HepG2 (cell line): Measurements from ENCODE around the gene LONP1. TPM values are rescaled to one million over a fixed set of nuclear protein-coding genes. Genes with fewer than 3 reads are reported as not detected.

ENCODE experiments used
- BRCA1 ChIP-seq: sonication (generic); formaldehyde crosslinking; IDR thresholded peaks from 2 replicates; pipeline ENCODE4 v1.4.0; 2020; ENCODE audit warnings: missing genetic modification reagents
- CEBPB ChIP-seq: IDR thresholded peaks from 2 replicates; pipeline ENCODE4 v1.6.1; 2011; ENCODE audit warnings: low read depth, low read length, improper control_type of control experiment, borderline replicate concordance
- CENPT ChIP-seq: sonication (generic); formaldehyde crosslinking; IDR thresholded peaks from 2 replicates; pipeline ENCODE4 v1.8.0; 2022; ENCODE audit warnings: low read depth, mild to moderate bottlenecking, moderate library complexity, missing genetic modification reagents
- DNMT3B ChIP-seq: conservative IDR thresholded peaks from 2 replicates; pipeline ENCODE4 v1.6.1; 2016; ENCODE audit warnings: missing biosample characterization, control low read depth
- MAFG ChIP-seq: sonication (generic); formaldehyde crosslinking; IDR thresholded peaks from 2 replicates; pipeline ENCODE4 v1.5.1; 2020; ENCODE audit warnings: mild to moderate bottlenecking, missing genetic modification reagents
- MBNL3 ChIP-seq: fragments of 250-450 bp; sonication (Bioruptor Pico); conservative IDR thresholded peaks from 2 replicates; pipeline ENCODE4 v1.8.0; 2022; ENCODE audit warnings: mild to moderate bottlenecking, inconsistent platforms
- SALL1 ChIP-seq: sonication (generic); formaldehyde crosslinking; IDR thresholded peaks from 2 replicates; pipeline ENCODE4 v1.8.0; 2022; ENCODE audit warnings: mild to moderate bottlenecking, missing genetic modification reagents
- SRSF9 ChIP-seq: fragments of 200-400 bp; formaldehyde crosslinking; IDR thresholded peaks from 2 replicates; pipeline ENCODE4 v1.6.1; 2018; ENCODE audit warnings: borderline replicate concordance, mild to moderate bottlenecking, low read depth, low read length; ENCODE audit not compliant: insufficient read depth, poor library complexity, severe bottlenecking
- U2AF2 ChIP-seq: fragments of 200-400 bp; formaldehyde crosslinking; IDR thresholded peaks from 2 replicates; pipeline ENCODE4 v1.6.1; 2017; ENCODE audit warnings: low read depth, mild to moderate bottlenecking, low read length
- ZFP36L2 ChIP-seq: sonication (generic); formaldehyde crosslinking; IDR thresholded peaks from 2 replicates; pipeline ENCODE4 v1.4.0; 2020; ENCODE audit warnings: missing genetic modification reagents
- ZNF235 ChIP-seq: sonication (generic); formaldehyde crosslinking; IDR thresholded peaks from 2 replicates; pipeline ENCODE4 v1.8.1; 2023; ENCODE audit warnings: mild to moderate bottlenecking, missing genetic modification reagents, borderline replicate concordance
- ZSCAN30 ChIP-seq: sonication (generic); formaldehyde crosslinking; IDR thresholded peaks from 2 replicates; pipeline ENCODE4 v1.5.0; 2020; ENCODE audit warnings: mild to moderate bottlenecking, missing genetic modification reagents
- polyA plus RNA-seq, 8 experiments: library from polyadenylated mRNA; depleted of rRNA in 3 of 8; stranded (reverse) in 7 of 8; unstranded in 1 of 8; fragments of >200 nt; fragmentation: Illumina TruSeq in 4 of 8; extraction: Trizol in 4 of 8; gene quantifications; 2 replicates each; pipeline versions ENCODE4 v1.2.1 to v1.2.3, GENCODE V29; 2011 to 2016; ENCODE audit warnings: low read depth in 4 of 8, missing spikeins in 1 of 8, mixed read lengths in 1 of 8; ENCODE audit not compliant: insufficient read depth in 1 of 8
- total RNA-seq, 5 experiments: library from RNA; depleted of rRNA; stranded (reverse); fragments of >200 nt; fragmentation: Illumina TruSeq; extraction: Trizol; gene quantifications; 2 replicates each; pipeline ENCODE4 v1.2.3, GENCODE V29; 2016; ENCODE audit warnings: low read depth in 1 of 5
- TF ChIP-seq, protein P1 (sequence below): IDR thresholded peaks from 2 replicates; pipeline ENCODE4 v1.6.1; 2012; ENCODE audit warnings: low read depth, low read length, improper control_type of control experiment
- TF ChIP-seq, protein P2 (sequence below): sonication (generic); IDR thresholded peaks from 2 replicates; pipeline ENCODE4 v1.6.1; 2016; ENCODE audit warnings: low read depth, borderline replicate concordance
- TF ChIP-seq, protein P3 (sequence below): sonication (generic); formaldehyde crosslinking; conservative IDR thresholded peaks from 2 replicates; pipeline ENCODE4 v1.8.0; 2022; ENCODE audit warnings: low read depth, missing genetic modification reagents
- TF ChIP-seq, protein P4 (sequence below): sonication (generic); formaldehyde crosslinking; IDR thresholded peaks from 2 replicates; pipeline ENCODE4 v1.4.0; 2020; ENCODE audit warnings: mild to moderate bottlenecking, low read depth, missing genetic modification reagents
- TF ChIP-seq, protein P5 (sequence below): sonication (generic); formaldehyde crosslinking; IDR thresholded peaks from 2 replicates; pipeline ENCODE4 v1.4.0; 2020; ENCODE audit warnings: mild to moderate bottlenecking, missing genetic modification reagents
- TF ChIP-seq, protein P6 (sequence below): sonication (generic); formaldehyde crosslinking; IDR thresholded peaks from 2 replicates; pipeline ENCODE4; 2020; ENCODE audit warnings: missing genetic modification reagents, mild to moderate bottlenecking, borderline replicate concordance

Gene LONP1
- total and polyA plus RNA-seq, 2 of the 13 experiments (the other 11 are each of a cell fraction or from before 2014, with no cell fraction given): 59.5 to 76.8 TPM

DNA sequence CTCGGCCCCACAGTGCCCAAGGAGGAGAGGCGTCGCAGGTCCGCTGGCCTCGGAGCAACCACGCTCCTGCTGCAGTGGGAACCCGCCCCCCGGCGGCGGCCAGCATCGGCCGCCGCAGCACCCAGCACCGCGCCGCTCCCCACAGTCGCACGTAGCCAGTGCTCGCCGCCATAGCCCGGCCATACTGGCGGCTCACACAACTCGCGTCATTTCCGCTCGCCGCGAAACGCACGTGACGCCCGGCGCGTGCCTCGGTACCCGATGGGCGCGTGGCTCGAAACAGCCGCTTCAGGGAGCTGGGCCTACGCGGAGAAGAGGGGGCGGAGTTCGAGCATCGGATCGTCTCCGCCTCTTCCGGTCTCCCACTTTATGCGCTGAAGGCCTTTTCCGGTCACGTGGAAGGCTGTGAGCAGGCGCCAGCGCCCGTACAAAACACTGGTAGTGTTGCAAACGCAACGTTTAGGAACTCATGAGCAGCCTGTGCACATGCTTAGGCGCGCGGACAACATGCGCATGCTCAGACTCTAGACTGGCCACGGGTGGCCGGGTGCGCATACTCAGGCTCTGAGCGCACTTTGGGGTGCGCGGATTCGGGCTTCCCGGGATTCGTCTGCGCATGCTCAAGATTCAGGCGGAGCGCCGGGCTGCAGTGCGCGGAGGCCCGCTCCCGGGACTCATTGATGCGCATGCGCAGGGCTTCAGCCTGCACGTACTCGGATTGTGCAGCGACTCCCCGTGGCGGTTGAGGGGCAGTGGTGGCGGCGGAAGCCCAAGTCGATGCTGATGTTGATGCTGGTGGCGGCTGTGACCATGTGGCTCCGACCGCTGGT lies at the start of gene LONP1, which contains the start of gene CATSPERD (continued):
- TF ChIP-seq, protein P1, sequence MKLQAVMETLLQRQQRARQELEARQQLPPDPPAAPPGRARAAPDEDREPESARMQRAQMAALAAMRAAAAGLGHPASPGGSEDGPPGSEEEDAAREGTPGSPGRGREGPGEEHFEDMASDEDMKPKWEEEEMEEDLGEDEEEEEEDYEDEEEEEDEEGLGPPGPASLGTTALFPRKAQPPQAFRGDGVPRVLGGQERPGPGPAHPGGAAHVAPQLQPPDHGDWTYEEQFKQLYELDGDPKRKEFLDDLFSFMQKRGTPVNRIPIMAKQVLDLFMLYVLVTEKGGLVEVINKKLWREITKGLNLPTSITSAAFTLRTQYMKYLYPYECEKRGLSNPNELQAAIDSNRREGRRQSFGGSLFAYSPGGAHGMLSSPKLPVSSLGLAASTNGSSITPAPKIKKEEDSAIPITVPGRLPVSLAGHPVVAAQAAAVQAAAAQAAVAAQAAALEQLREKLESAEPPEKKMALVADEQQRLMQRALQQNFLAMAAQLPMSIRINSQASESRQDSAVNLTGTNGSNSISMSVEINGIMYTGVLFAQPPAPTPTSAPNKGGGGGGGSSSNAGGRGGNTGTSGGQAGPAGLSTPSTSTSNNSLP: 0 out of 2 replicates have a peak, but pooled peaks have one; percentile 6
- TF ChIP-seq, protein P2, sequence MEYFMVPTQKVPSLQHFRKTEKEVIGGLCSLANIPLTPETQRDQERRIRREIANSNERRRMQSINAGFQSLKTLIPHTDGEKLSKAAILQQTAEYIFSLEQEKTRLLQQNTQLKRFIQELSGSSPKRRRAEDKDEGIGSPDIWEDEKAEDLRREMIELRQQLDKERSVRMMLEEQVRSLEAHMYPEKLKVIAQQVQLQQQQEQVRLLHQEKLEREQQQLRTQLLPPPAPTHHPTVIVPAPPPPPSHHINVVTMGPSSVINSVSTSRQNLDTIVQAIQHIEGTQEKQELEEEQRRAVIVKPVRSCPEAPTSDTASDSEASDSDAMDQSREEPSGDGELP: peak; percentile 56; the same call in 1 of the 2 replicates
- peak; percentile 81 for TF ChIP-seq SALL1
- TF ChIP-seq BRCA1 (CRISPR knock-in tag): peak; percentile 93
- TF ChIP-seq SRSF9: no peak
- TF ChIP-seq, protein P3, sequence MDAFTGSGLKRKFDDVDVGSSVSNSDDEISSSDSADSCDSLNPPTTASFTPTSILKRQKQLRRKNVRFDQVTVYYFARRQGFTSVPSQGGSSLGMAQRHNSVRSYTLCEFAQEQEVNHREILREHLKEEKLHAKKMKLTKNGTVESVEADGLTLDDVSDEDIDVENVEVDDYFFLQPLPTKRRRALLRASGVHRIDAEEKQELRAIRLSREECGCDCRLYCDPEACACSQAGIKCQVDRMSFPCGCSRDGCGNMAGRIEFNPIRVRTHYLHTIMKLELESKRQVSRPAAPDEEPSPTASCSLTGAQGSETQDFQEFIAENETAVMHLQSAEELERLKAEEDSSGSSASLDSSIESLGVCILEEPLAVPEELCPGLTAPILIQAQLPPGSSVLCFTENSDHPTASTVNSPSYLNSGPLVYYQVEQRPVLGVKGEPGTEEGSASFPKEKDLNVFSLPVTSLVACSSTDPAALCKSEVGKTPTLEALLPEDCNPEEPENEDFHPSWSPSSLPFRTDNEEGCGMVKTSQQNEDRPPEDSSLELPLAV (CRISPR knock-in tag): peak; percentile 80; the same call in 1 of the 2 replicates
- 0 out of 2 replicates have a peak, but pooled peaks have one; percentile 5 for TF ChIP-seq CEBPB
- TF ChIP-seq MBNL3 (CRISPR knock-in tag): no peak
- TF ChIP-seq, protein P4, sequence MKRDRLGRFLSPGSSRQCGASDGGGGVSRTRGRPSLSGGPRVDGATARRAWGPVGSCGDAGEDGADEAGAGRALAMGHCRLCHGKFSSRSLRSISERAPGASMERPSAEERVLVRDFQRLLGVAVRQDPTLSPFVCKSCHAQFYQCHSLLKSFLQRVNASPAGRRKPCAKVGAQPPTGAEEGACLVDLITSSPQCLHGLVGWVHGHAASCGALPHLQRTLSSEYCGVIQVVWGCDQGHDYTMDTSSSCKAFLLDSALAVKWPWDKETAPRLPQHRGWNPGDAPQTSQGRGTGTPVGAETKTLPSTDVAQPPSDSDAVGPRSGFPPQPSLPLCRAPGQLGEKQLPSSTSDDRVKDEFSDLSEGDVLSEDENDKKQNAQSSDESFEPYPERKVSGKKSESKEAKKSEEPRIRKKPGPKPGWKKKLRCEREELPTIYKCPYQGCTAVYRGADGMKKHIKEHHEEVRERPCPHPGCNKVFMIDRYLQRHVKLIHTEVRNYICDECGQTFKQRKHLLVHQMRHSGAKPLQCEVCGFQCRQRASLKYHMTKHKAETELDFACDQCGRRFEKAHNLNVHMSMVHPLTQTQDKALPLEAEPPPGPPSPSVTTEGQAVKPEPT: peak; percentile 59; the same call in 1 of the 2 replicates
- TF ChIP-seq DNMT3B (CRISPR knock-in tag): peak; percentile 26; the same call in 1 of the 2 replicates
- TF ChIP-seq U2AF2: 0 out of 2 replicates have a peak, but pooled peaks have one; percentile 65
- TF ChIP-seq, protein P5, sequence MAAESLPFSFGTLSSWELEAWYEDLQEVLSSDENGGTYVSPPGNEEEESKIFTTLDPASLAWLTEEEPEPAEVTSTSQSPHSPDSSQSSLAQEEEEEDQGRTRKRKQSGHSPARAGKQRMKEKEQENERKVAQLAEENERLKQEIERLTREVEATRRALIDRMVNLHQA (CRISPR knock-in tag): no peak
- no peak for TF ChIP-seq ZNF235 (CRISPR knock-in tag)
- TF ChIP-seq, protein P6, sequence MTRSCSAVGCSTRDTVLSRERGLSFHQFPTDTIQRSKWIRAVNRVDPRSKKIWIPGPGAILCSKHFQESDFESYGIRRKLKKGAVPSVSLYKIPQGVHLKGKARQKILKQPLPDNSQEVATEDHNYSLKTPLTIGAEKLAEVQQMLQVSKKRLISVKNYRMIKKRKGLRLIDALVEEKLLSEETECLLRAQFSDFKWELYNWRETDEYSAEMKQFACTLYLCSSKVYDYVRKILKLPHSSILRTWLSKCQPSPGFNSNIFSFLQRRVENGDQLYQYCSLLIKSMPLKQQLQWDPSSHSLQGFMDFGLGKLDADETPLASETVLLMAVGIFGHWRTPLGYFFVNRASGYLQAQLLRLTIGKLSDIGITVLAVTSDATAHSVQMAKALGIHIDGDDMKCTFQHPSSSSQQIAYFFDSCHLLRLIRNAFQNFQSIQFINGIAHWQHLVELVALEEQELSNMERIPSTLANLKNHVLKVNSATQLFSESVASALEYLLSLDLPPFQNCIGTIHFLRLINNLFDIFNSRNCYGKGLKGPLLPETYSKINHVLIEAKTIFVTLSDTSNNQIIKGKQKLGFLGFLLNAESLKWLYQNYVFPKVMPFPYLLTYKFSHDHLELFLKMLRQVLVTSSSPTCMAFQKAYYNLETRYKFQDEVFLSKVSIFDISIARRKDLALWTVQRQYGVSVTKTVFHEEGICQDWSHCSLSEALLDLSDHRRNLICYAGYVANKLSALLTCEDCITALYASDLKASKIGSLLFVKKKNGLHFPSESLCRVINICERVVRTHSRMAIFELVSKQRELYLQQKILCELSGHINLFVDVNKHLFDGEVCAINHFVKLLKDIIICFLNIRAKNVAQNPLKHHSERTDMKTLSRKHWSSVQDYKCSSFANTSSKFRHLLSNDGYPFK (CRISPR knock-in tag): peak; percentile 100
- no peak for TF ChIP-seq ZFP36L2
- TF ChIP-seq MAFG (CRISPR knock-in tag): no peak
- TF ChIP-seq ZSCAN30: 0 out of 2 replicates have a peak, but pooled peaks have one; percentile 68
- TF ChIP-seq CENPT (CRISPR knock-in tag): 0 out of 2 replicates have a peak, but pooled peaks have one; percentile 45
